ENCODE measurements around the gene CRY2.

DNA sequence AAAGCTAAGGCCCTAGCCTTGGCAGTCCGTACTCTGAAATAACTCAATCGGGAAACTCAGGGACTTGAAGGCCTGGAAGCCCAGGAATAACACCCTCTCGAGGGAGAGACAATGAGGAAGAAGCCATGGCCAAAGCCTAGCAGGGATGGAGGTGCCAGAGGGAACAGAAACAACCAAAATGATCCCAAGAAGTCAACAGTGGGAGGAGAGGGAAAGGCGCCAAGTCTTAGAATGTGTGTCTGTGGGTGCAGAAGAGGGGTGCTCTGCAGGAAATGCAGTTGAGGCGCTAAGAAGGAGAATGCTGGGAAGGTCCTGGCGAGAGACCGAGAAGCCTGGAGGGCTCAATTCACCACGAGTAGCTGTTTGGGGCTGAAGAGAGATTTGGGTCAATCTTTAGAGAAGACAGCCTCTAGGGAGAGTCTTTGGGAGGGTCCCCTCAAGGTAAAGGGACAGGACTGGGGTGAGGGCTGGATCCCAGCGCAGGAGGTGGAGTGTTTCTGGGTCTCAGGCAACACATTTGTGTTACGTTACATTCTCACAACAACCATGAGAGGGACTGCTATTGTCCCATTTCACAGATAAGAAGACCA lies 37.4 kb downstream of the CRY2 start:
- TF ChIP-seq GABPA (IDR thresholded peaks at IDR 0.05 in 1 of 2, conservative IDR thresholded peaks at IDR 0.05 in 1 of 2) (no peak), NR2F2 (IDR thresholded peaks at IDR 0.05) (no peak), YY1 (IDR thresholded peaks at IDR 0.05) (no peak), RAD21 (IDR thresholded peaks at IDR 0.05) (no peak), TAF1 (conservative IDR thresholded peaks at IDR 0.05) (no peak), SP1 (IDR thresholded peaks at IDR 0.05) (no peak), RXRA (IDR thresholded peaks at IDR 0.05) (no peak)
- TF ChIP-seq, protein P1, sequence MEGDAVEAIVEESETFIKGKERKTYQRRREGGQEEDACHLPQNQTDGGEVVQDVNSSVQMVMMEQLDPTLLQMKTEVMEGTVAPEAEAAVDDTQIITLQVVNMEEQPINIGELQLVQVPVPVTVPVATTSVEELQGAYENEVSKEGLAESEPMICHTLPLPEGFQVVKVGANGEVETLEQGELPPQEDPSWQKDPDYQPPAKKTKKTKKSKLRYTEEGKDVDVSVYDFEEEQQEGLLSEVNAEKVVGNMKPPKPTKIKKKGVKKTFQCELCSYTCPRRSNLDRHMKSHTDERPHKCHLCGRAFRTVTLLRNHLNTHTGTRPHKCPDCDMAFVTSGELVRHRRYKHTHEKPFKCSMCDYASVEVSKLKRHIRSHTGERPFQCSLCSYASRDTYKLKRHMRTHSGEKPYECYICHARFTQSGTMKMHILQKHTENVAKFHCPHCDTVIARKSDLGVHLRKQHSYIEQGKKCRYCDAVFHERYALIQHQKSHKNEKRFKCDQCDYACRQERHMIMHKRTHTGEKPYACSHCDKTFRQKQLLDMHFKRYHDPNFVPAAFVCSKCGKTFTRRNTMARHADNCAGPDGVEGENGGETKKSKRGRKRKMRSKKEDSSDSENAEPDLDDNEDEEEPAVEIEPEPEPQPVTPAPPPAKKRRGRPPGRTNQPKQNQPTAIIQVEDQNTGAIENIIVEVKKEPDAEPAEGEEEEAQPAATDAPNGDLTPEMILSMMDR (IDR thresholded peaks at IDR 0.05; ENCODE audit: low read depth, low read length, missing input control): no peak
- TF ChIP-seq, protein P2, sequence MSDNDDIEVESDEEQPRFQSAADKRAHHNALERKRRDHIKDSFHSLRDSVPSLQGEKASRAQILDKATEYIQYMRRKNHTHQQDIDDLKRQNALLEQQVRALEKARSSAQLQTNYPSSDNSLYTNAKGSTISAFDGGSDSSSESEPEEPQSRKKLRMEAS (IDR thresholded peaks at IDR 0.05): no peak
- TF ChIP-seq, protein P3, sequence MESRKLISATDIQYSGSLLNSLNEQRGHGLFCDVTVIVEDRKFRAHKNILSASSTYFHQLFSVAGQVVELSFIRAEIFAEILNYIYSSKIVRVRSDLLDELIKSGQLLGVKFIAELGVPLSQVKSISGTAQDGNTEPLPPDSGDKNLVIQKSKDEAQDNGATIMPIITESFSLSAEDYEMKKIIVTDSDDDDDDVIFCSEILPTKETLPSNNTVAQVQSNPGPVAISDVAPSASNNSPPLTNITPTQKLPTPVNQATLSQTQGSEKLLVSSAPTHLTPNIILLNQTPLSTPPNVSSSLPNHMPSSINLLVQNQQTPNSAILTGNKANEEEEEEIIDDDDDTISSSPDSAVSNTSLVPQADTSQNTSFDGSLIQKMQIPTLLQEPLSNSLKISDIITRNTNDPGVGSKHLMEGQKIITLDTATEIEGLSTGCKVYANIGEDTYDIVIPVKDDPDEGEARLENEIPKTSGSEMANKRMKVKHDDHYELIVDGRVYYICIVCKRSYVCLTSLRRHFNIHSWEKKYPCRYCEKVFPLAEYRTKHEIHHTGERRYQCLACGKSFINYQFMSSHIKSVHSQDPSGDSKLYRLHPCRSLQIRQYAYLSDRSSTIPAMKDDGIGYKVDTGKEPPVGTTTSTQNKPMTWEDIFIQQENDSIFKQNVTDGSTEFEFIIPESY (IDR thresholded peaks at IDR 0.05): no peak
- TF ChIP-seq, protein P4, sequence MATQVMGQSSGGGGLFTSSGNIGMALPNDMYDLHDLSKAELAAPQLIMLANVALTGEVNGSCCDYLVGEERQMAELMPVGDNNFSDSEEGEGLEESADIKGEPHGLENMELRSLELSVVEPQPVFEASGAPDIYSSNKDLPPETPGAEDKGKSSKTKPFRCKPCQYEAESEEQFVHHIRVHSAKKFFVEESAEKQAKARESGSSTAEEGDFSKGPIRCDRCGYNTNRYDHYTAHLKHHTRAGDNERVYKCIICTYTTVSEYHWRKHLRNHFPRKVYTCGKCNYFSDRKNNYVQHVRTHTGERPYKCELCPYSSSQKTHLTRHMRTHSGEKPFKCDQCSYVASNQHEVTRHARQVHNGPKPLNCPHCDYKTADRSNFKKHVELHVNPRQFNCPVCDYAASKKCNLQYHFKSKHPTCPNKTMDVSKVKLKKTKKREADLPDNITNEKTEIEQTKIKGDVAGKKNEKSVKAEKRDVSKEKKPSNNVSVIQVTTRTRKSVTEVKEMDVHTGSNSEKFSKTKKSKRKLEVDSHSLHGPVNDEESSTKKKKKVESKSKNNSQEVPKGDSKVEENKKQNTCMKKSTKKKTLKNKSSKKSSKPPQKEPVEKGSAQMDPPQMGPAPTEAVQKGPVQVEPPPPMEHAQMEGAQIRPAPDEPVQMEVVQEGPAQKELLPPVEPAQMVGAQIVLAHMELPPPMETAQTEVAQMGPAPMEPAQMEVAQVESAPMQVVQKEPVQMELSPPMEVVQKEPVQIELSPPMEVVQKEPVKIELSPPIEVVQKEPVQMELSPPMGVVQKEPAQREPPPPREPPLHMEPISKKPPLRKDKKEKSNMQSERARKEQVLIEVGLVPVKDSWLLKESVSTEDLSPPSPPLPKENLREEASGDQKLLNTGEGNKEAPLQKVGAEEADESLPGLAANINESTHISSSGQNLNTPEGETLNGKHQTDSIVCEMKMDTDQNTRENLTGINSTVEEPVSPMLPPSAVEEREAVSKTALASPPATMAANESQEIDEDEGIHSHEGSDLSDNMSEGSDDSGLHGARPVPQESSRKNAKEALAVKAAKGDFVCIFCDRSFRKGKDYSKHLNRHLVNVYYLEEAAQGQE (IDR thresholded peaks at IDR 0.05): no peak

Measured in liver (tissue), 3 donors.